Suprapubic skin (tissue), 4 donors: ENCODE measurements around the gene CDH6. TPM values are rescaled to one million over a fixed set of nuclear protein-coding genes. Genes with fewer than 3 reads are reported as not detected.

Experiments used
- DNase-seq, 2 donors: peaks; one replicate each; pipeline ENCODE4 v3.0.0-alpha.2; 2019; ENCODE audit warnings: low spot score in 2 of 2
- H3K27ac ChIP-seq: fragments of 200-600 bp; sonication (generic); one replicate; pipeline ENCODE4 v1.5.1; 2019
- H3K27me3 ChIP-seq: fragments of 200-600 bp; sonication (generic); one replicate; pipeline ENCODE4 v1.5.1; 2019
- H3K36me3 ChIP-seq: fragments of 200-600 bp; sonication (generic); one replicate; pipeline ENCODE4 v1.5.1; 2019
- H3K4me1 ChIP-seq: fragments of 200-600 bp; sonication (generic); one replicate; pipeline ENCODE4 v1.5.1; 2019
- H3K4me3 ChIP-seq: fragments of 200-600 bp; sonication (generic); one replicate; pipeline ENCODE4 v1.5.1; 2019; ENCODE audit warnings: mild to moderate bottlenecking
- H3K9me3 ChIP-seq: fragments of 200-600 bp; sonication (generic); one replicate; pipeline ENCODE4 v1.5.1; 2019
- CTCF ChIP-seq, 2 donors: fragments of 200-600 bp in 1 of 2; fragments of 450-650 bp in 1 of 2; sonication (generic) in 1 of 2; IDR thresholded peaks; one replicate each; pipeline ENCODE4 v1.5.1; 2016 to 2019; ENCODE audit warnings: antibody characterized with exemption in 2 of 2, mild to moderate bottlenecking in 1 of 2, moderate library complexity in 1 of 2
- EP300 ChIP-seq: sonication (generic); formaldehyde crosslinking; IDR thresholded peaks from one replicate; pipeline ENCODE4 v1.6.1; 2017; ENCODE audit warnings: antibody characterized with exemption
- POLR2A ChIP-seq, 2 donors: fragments of 450-650 bp; IDR thresholded peaks; one replicate each; pipeline ENCODE4 v1.6.1; 2017; ENCODE audit warnings: antibody characterized with exemption in 2 of 2, mild to moderate bottlenecking in 2 of 2, moderate library complexity in 2 of 2
- POLR2AphosphoS5 ChIP-seq, 3 donors: sonication (generic); formaldehyde crosslinking; IDR thresholded peaks; one replicate each; pipeline ENCODE4 v1.6.1; 2017; ENCODE audit warnings: antibody characterized with exemption in 3 of 3
- WGBS: methylation state at CpG from one replicate; pipeline ENCODE4 v1.1.5; 2018; 5-methylcytosine and 5-hydroxymethylcytosine counted together
- total RNA-seq, 4 donors: library from RNA; depleted of rRNA; stranded (reverse); fragments of >200 nt; gene quantifications; one replicate each; pipeline ENCODE4 v1.1.0, GENCODE V29; 2016

CDH6 gene
- total RNA-seq, 4 donors from 2014 or later, result 0.36 to 1.8 (median 0.75) TPM

GRCh38 chr5:31217446-31217845 is 24.0 kb downstream of the CDH6 start:
- TF ChIP-seq CTCF (IDR thresholded peaks at IDR 0.05) (no peak), POLR2A (IDR thresholded peaks at IDR 0.05) (no peak), POLR2AphosphoS5 (IDR thresholded peaks at IDR 0.05) (no peak), EP300 (no peak)
- WGBS, result 97% methylated on average over 2 of the region's 2 CpGs
- Histone ChIP-seq H3K36me3 (no peaks in the 10 kb centered on the region), H3K4me3 (no peak overlapping the region), H3K27me3 (no peaks in the 10 kb centered on the region), H3K9me3 (no peaks in the 10 kb centered on the region), H3K4me1 (no peaks in the 10 kb centered on the region), H3K27ac (no peak overlapping the region)
- DNase-seq, result no peak

GRCh38 chr5:31218978-31219377 is 25.5 kb downstream of the CDH6 start:
- no peak for TF ChIP-seq POLR2A (IDR thresholded peaks at IDR 0.05)
- no peaks in the 10 kb centered on the region for H3K4me1 ChIP-seq
- no peak overlapping the region for H3K4me3 ChIP-seq
- no peaks in the 10 kb centered on the region for H3K27me3 ChIP-seq
- no peak for DNase-seq
- H3K9me3 ChIP-seq, result no peaks in the 10 kb centered on the region
- H3K27ac ChIP-seq, result no peak overlapping the region
- 93% methylated on average over 3 of the region's 3 CpGs for WGBS
- no peaks in the 10 kb centered on the region for H3K36me3 ChIP-seq

GRCh38 chr5:31221001-31221400 is 27.5 kb downstream of the CDH6 start:
- Histone ChIP-seq H3K4me3 (no peak overlapping the region), H3K4me1 (no peaks in the 10 kb centered on the region), H3K36me3 (no peaks in the 10 kb centered on the region), H3K9me3 (no peaks in the 10 kb centered on the region), H3K27ac (no peak overlapping the region), H3K27me3 (no peaks in the 10 kb centered on the region)
- no peak for TF ChIP-seq CTCF (IDR thresholded peaks at IDR 0.05)
- TF ChIP-seq EP300, result no peak
- TF ChIP-seq POLR2AphosphoS5 (IDR thresholded peaks at IDR 0.05), result no peak
- TF ChIP-seq POLR2A (IDR thresholded peaks at IDR 0.05), result no peak
- no peak for DNase-seq
- WGBS, result 63% methylated on average over 3 of the region's 3 CpGs

GRCh38 chr5:31225118-31225517 is 31.6 kb downstream of the CDH6 start:
- 92% methylated on average over 5 of the region's 5 CpGs for WGBS
- no peak for DNase-seq
- H3K36me3 ChIP-seq, result no peaks in the 10 kb centered on the region
- no peak overlapping the region for H3K27ac ChIP-seq
- TF ChIP-seq EP300 (no peak), POLR2A (IDR thresholded peaks at IDR 0.05) (no peak), CTCF (IDR thresholded peaks at IDR 0.05) (no peak), POLR2AphosphoS5 (IDR thresholded peaks at IDR 0.05) (no peak)
- H3K27me3 ChIP-seq, result no peaks in the 10 kb centered on the region
- no peak overlapping the region for H3K4me3 ChIP-seq
- no peaks in the 10 kb centered on the region for H3K4me1 ChIP-seq
- H3K9me3 ChIP-seq, result no peaks in the 10 kb centered on the region

GRCh38 chr5:31225613-31226012 is 32.1 kb downstream of the CDH6 start:
- H3K9me3 ChIP-seq, result no peaks in the 10 kb centered on the region
- TF ChIP-seq POLR2AphosphoS5 (IDR thresholded peaks at IDR 0.05) (no peak), EP300 (no peak), CTCF (IDR thresholded peaks at IDR 0.05) (no peak), POLR2A (IDR thresholded peaks at IDR 0.05) (no peak)
- DNase-seq, result no peak

GRCh38 chr5:31226651-31227050 is 33.2 kb downstream of the CDH6 start:
- no peaks in the 10 kb centered on the region for H3K9me3 ChIP-seq
- DNase-seq, result no peak
- no peak overlapping the region for H3K4me3 ChIP-seq
- no peaks in the 10 kb centered on the region for H3K4me1 ChIP-seq
- H3K36me3 ChIP-seq, result no peaks in the 10 kb centered on the region
- 81% methylated on average over 5 of the region's 5 CpGs for WGBS
- H3K27ac ChIP-seq, result no peak overlapping the region
- TF ChIP-seq CTCF (IDR thresholded peaks at IDR 0.05) (no peak), EP300 (no peak), POLR2A (IDR thresholded peaks at IDR 0.05) (no peak), POLR2AphosphoS5 (IDR thresholded peaks at IDR 0.05) (no peak)
- no peaks in the 10 kb centered on the region for H3K27me3 ChIP-seq

More at GRCh38 chr5:31225613-31226012, 32.1 kb downstream of the CDH6 start:
- H3K4me3 ChIP-seq, result no peak overlapping the region
- H3K36me3 ChIP-seq, result no peaks in the 10 kb centered on the region
- H3K27ac ChIP-seq, result no peak overlapping the region
- no peaks in the 10 kb centered on the region for H3K27me3 ChIP-seq
- 88% methylated on average over 3 of the region's 3 CpGs for WGBS
- H3K4me1 ChIP-seq, result no peaks in the 10 kb centered on the region
